WTC11 (cell line): ENCODE results near the gene GIPC3.

Experiments
- GABPB1 ChIP-seq: sonication (generic); formaldehyde crosslinking; IDR thresholded peaks from 2 replicates; pipeline ENCODE4 v1.8.1; 2023; ENCODE audit warnings: mild to moderate bottlenecking, missing genetic modification reagents
- ZNF423 ChIP-seq: fragments of 250-450 bp; sonication (Bioruptor Pico); IDR thresholded peaks from 2 replicates; pipeline ENCODE4 v2.1.2; 2022; ENCODE audit warnings: mild to moderate bottlenecking, moderate library complexity
- TF ChIP-seq, protein P1 (sequence below): fragments of 200-600 bp; IDR thresholded peaks from 2 replicates; pipeline ENCODE4 v1.8.0; 2022; ENCODE audit warnings: antibody characterized with exemption
- TF ChIP-seq, protein P2 (sequence below): fragments of 250-450 bp; sonication (Bioruptor Pico); conservative IDR thresholded peaks from 2 replicates; pipeline ENCODE4 v1.9.0; 2021; ENCODE audit warnings: mild to moderate bottlenecking
- TF ChIP-seq, protein P3 (sequence below): fragments of 250-450 bp; sonication (Bioruptor Pico); IDR thresholded peaks from 2 replicates; pipeline ENCODE4 v2.1.2; 2022; ENCODE audit warnings: mild to moderate bottlenecking, moderate library complexity

DNA sequence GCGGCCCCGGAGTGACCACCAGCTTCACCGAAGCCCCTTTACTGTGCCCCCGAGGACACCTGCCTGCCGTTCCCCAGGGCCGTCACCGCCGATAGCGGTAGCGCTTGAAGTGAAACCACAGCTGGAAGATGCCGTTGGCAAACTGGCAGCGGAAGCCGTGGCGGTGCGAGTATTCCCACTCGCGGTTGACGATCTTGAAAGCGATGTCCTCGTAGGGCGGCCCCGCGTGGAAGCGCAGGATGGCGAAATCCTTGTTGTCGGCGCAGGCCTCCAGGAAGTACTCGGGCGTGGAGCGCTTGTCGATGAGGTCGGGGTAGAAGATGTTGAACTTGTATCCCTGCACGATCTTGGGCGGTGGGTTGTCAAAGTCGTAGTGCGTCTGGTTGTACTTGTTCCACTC lies 26.6 kb downstream of the GIPC3 start:
- TF ChIP-seq, protein P1, sequence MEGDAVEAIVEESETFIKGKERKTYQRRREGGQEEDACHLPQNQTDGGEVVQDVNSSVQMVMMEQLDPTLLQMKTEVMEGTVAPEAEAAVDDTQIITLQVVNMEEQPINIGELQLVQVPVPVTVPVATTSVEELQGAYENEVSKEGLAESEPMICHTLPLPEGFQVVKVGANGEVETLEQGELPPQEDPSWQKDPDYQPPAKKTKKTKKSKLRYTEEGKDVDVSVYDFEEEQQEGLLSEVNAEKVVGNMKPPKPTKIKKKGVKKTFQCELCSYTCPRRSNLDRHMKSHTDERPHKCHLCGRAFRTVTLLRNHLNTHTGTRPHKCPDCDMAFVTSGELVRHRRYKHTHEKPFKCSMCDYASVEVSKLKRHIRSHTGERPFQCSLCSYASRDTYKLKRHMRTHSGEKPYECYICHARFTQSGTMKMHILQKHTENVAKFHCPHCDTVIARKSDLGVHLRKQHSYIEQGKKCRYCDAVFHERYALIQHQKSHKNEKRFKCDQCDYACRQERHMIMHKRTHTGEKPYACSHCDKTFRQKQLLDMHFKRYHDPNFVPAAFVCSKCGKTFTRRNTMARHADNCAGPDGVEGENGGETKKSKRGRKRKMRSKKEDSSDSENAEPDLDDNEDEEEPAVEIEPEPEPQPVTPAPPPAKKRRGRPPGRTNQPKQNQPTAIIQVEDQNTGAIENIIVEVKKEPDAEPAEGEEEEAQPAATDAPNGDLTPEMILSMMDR, result no peak
- TF ChIP-seq, protein P2, sequence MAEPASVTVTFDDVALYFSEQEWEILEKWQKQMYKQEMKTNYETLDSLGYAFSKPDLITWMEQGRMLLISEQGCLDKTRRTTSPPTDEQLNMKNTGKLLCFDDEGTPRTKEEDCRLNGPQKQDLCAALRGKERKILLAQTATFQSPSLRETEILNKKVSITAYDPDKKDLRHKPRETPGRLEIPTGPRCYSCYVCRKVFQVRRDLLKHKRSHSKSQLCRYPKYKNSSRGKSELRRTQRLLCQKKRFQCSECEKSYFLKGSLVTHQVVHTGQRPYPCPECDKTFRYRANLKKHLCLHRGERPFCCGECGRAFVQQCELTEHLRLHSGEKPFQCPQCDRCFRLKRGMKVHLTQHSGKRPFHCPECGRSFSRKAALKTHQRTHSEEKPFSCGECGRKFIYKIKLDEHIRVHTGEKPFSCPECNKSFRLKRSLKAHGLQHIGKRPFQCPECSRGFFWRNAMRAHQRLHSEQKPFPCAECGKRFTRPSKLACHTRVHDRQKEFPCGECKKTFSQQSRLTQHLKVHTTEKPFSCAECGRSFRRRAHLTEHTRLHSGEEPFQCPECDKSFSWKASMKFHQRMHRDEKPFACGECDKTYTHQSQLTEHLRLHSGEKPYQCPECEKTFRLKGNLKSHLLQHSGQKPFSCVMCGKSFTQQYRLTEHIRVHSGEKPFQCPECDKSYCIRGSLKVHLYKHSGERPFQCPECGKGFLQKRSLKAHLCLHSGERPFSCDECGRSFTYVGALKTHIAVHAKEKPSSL (CRISPR knock-in tag), result no peak
- no peak for TF ChIP-seq ZNF423
- TF ChIP-seq, protein P3, sequence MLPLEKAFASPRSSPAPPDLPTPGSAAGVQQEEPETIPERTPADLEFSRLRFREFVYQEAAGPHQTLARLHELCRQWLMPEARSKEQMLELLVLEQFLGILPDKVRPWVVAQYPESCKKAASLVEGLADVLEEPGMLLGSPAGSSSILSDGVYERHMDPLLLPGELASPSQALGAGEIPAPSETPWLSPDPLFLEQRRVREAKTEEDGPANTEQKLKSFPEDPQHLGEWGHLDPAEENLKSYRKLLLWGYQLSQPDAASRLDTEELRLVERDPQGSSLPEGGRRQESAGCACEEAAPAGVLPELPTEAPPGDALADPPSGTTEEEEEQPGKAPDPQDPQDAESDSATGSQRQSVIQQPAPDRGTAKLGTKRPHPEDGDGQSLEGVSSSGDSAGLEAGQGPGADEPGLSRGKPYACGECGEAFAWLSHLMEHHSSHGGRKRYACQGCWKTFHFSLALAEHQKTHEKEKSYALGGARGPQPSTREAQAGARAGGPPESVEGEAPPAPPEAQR (CRISPR knock-in tag), result no peak
- TF ChIP-seq GABPB1 (CRISPR knock-in tag), result no peak
